NT2/D1 (cell line): ENCODE data around the gene RGS12.

Experiments used
- SUZ12 ChIP-seq: IDR thresholded peaks from 2 replicates; pipeline ENCODE4 v1.6.1; 2011; ENCODE audit not compliant: insufficient read length, insufficient read depth; ENCODE audit errors: extremely low read depth
- YY1 ChIP-seq: IDR thresholded peaks from 2 replicates; pipeline ENCODE4 v1.6.1; 2011; ENCODE audit not compliant: insufficient read length, insufficient read depth
- ZNF274 ChIP-seq: IDR thresholded peaks from 2 replicates; pipeline ENCODE4 v1.6.1; 2011; ENCODE audit warnings: mild to moderate bottlenecking, low read depth, low read length

- TF ChIP-seq ZNF274: no peak
- TF ChIP-seq YY1: no peak
- no peak for TF ChIP-seq SUZ12
Observed at GRCh38 chr4:3328814-3329663, 36.2 kb downstream of the RGS12 start.
